ENCODE measurements around the gene SPINK6.

SPINK6 gene

GRCh38 chr5:148202531-148203203 is at the start of gene SPINK6:
TSS of gene SPINK6 (plus strand) at chr5:148203042. CDS start at chr5:148203097, 55 bp downstream.
- Histone ChIP-seq H3K9ac (ENCODE audit: low read length) (no peak within 1 kb of the TSS), H3K27ac (ENCODE audit: low read depth, low read length) (no peak within 1 kb of the TSS)

GRCh38 chr5:148156609-148157008 is 46.2 kb upstream of the SPINK6 start:
- no peaks in the 10 kb centered on the region for H3K9me3 ChIP-seq (ENCODE audit: control insufficient read depth, insufficient read depth, low read depth, low read length)
- H3K4me3 ChIP-seq (ENCODE audit: low read depth, low read length): no peak overlapping the region

More at GRCh38 chr5:148202531-148203203, at the start of gene SPINK6:
- Histone ChIP-seq H3K36me3 (ENCODE audit: control insufficient read depth, insufficient read depth, low read length) (no peaks in the 10 kb centered on the region), H3K4me1 (ENCODE audit: control insufficient read depth, insufficient read depth, low read length) (no peaks in the 10 kb centered on the region; the same call in 1 of the 2 replicates), H3K9me3 (ENCODE audit: control insufficient read depth, insufficient read depth, low read depth, low read length) (no peaks in the 10 kb centered on the region), H3K4me3 (ENCODE audit: low read depth, low read length) (no peak within 1 kb of the TSS), H3K27me3 (ENCODE audit: control insufficient read depth, insufficient read depth, low read length) (no peaks in the 10 kb centered on the region)

GRCh38 chr5:148162038-148162437 is 40.8 kb upstream of the SPINK6 start:
- no peak overlapping the region for H3K4me3 ChIP-seq (ENCODE audit: low read depth, low read length)
- no peaks in the 10 kb centered on the region for H3K4me1 ChIP-seq (ENCODE audit: control insufficient read depth, insufficient read depth, low read length)
- H3K27ac ChIP-seq (ENCODE audit: low read depth, low read length): no peak overlapping the region
- no peak overlapping the region for H3K9ac ChIP-seq (ENCODE audit: low read length)
- peaks cover 13% of the 10 kb centered on the region; the same call in 1 of the 2 replicates for H3K9me3 ChIP-seq (ENCODE audit: control insufficient read depth, insufficient read depth, low read depth, low read length)
- no peaks in the 10 kb centered on the region for H3K36me3 ChIP-seq (ENCODE audit: control insufficient read depth, insufficient read depth, low read length)
- no peaks in the 10 kb centered on the region for H3K27me3 ChIP-seq (ENCODE audit: control insufficient read depth, insufficient read depth, low read length)

More at GRCh38 chr5:148156609-148157008, 46.2 kb upstream of the SPINK6 start:
- Histone ChIP-seq H3K36me3 (ENCODE audit: control insufficient read depth, insufficient read depth, low read length) (no peaks in the 10 kb centered on the region), H3K27ac (ENCODE audit: low read depth, low read length) (no peak overlapping the region), H3K27me3 (ENCODE audit: control insufficient read depth, insufficient read depth, low read length) (no peaks in the 10 kb centered on the region), H3K9ac (ENCODE audit: low read length) (no peak overlapping the region), H3K4me1 (ENCODE audit: control insufficient read depth, insufficient read depth, low read length) (no peaks in the 10 kb centered on the region)

GRCh38 chr5:148163345-148163744 is 39.5 kb upstream of the SPINK6 start:
- H3K36me3 ChIP-seq (ENCODE audit: control insufficient read depth, insufficient read depth, low read length): no peaks in the 10 kb centered on the region
- H3K27ac ChIP-seq (ENCODE audit: low read depth, low read length): no peak overlapping the region
- H3K9ac ChIP-seq (ENCODE audit: low read length): no peak overlapping the region
- H3K9me3 ChIP-seq (ENCODE audit: control insufficient read depth, insufficient read depth, low read depth, low read length): peaks cover 13% of the 10 kb centered on the region; the same call in 1 of the 2 replicates
- H3K27me3 ChIP-seq (ENCODE audit: control insufficient read depth, insufficient read depth, low read length): no peaks in the 10 kb centered on the region
- H3K4me1 ChIP-seq (ENCODE audit: control insufficient read depth, insufficient read depth, low read length): no peaks in the 10 kb centered on the region
- H3K4me3 ChIP-seq (ENCODE audit: low read depth, low read length): no peak overlapping the region

- H3K27me3 ChIP-seq (ENCODE audit: control insufficient read depth, insufficient read depth, low read length): no peaks in the 10 kb centered on the region
- no peaks in the 10 kb centered on the region for H3K36me3 ChIP-seq (ENCODE audit: control insufficient read depth, insufficient read depth, low read length)
- H3K4me3 ChIP-seq (ENCODE audit: low read depth, low read length): no peak overlapping the region
- H3K9me3 ChIP-seq (ENCODE audit: control insufficient read depth, insufficient read depth, low read depth, low read length): peaks cover 13% of the 10 kb centered on the region; the same call in 1 of the 2 replicates
- no peaks in the 10 kb centered on the region for H3K4me1 ChIP-seq (ENCODE audit: control insufficient read depth, insufficient read depth, low read length)
- H3K27ac ChIP-seq (ENCODE audit: low read depth, low read length): no peak overlapping the region
- H3K9ac ChIP-seq (ENCODE audit: low read length): no peak overlapping the region
These were observed 36.1 kb upstream of the SPINK6 start for GRCh38 chr5:148166550-148167283.

GRCh38 chr5:148168246-148168645 is 34.6 kb upstream of the SPINK6 start, which contains the start of gene SPINK14:
TSS of gene SPINK14 (plus strand) at chr5:148168546. CDS start at chr5:148169733, 1,187 bp downstream.
- Histone ChIP-seq H3K9ac (ENCODE audit: low read length) (no peak within 1 kb of the TSS), H3K9me3 (ENCODE audit: control insufficient read depth, insufficient read depth, low read depth, low read length) (peaks cover 10% of the 10 kb centered on the region; the same call in 1 of the 2 replicates), H3K36me3 (ENCODE audit: control insufficient read depth, insufficient read depth, low read length) (no peaks in the 10 kb centered on the region), H3K4me3 (ENCODE audit: low read depth, low read length) (no peak within 1 kb of the TSS), H3K27me3 (ENCODE audit: control insufficient read depth, insufficient read depth, low read length) (no peaks in the 10 kb centered on the region), H3K4me1 (ENCODE audit: control insufficient read depth, insufficient read depth, low read length) (no peaks in the 10 kb centered on the region), H3K27ac (ENCODE audit: low read depth, low read length) (no peak within 1 kb of the TSS)

- H3K27me3 ChIP-seq (ENCODE audit: control insufficient read depth, insufficient read depth, low read length): no peaks in the 10 kb centered on the region
- no peak overlapping the region for H3K27ac ChIP-seq (ENCODE audit: low read depth, low read length)
- no peaks in the 10 kb centered on the region for H3K9me3 ChIP-seq (ENCODE audit: control insufficient read depth, insufficient read depth, low read depth, low read length)
- no peak overlapping the region for H3K4me3 ChIP-seq (ENCODE audit: low read depth, low read length)
- no peaks in the 10 kb centered on the region for H3K36me3 ChIP-seq (ENCODE audit: control insufficient read depth, insufficient read depth, low read length)
- no peak overlapping the region for H3K9ac ChIP-seq (ENCODE audit: low read length)
- no peaks in the 10 kb centered on the region for H3K4me1 ChIP-seq (ENCODE audit: control insufficient read depth, insufficient read depth, low read length)
These were observed 30.5 kb upstream of the SPINK6 start for GRCh38 chr5:148172377-148172776.

- Histone ChIP-seq H3K36me3 (ENCODE audit: control insufficient read depth, insufficient read depth, low read length) (no peaks in the 10 kb centered on the region), H3K27me3 (ENCODE audit: control insufficient read depth, insufficient read depth, low read length) (no peaks in the 10 kb centered on the region), H3K4me1 (ENCODE audit: control insufficient read depth, insufficient read depth, low read length) (no peaks in the 10 kb centered on the region), H3K27ac (ENCODE audit: low read depth, low read length) (no peak overlapping the region), H3K9me3 (ENCODE audit: control insufficient read depth, insufficient read depth, low read depth, low read length) (no peaks in the 10 kb centered on the region), H3K9ac (ENCODE audit: low read length) (no peak overlapping the region), H3K4me3 (ENCODE audit: low read depth, low read length) (no peak overlapping the region)
These were observed 26.4 kb upstream of the SPINK6 start for GRCh38 chr5:148176480-148176879.

- H3K27me3 ChIP-seq (ENCODE audit: control insufficient read depth, insufficient read depth, low read length): no peaks in the 10 kb centered on the region
- no peak overlapping the region for H3K9ac ChIP-seq (ENCODE audit: low read length)
- H3K27ac ChIP-seq (ENCODE audit: low read depth, low read length): no peak overlapping the region
- H3K36me3 ChIP-seq (ENCODE audit: control insufficient read depth, insufficient read depth, low read length): no peaks in the 10 kb centered on the region
- H3K4me1 ChIP-seq (ENCODE audit: control insufficient read depth, insufficient read depth, low read length): no peaks in the 10 kb centered on the region
- no peaks in the 10 kb centered on the region for H3K9me3 ChIP-seq (ENCODE audit: control insufficient read depth, insufficient read depth, low read depth, low read length)
- no peak overlapping the region for H3K4me3 ChIP-seq (ENCODE audit: low read depth, low read length)
These were observed 25.6 kb upstream of the SPINK6 start for GRCh38 chr5:148177207-148177606.

GRCh38 chr5:148179234-148179824 is 23.5 kb upstream of the SPINK6 start:
- Histone ChIP-seq H3K9ac (ENCODE audit: low read length) (no peak overlapping the region), H3K9me3 (ENCODE audit: control insufficient read depth, insufficient read depth, low read depth, low read length) (no peaks in the 10 kb centered on the region), H3K27ac (ENCODE audit: low read depth, low read length) (no peak overlapping the region), H3K4me1 (ENCODE audit: control insufficient read depth, insufficient read depth, low read length) (no peaks in the 10 kb centered on the region), H3K4me3 (ENCODE audit: low read depth, low read length) (no peak overlapping the region), H3K36me3 (ENCODE audit: control insufficient read depth, insufficient read depth, low read length) (no peaks in the 10 kb centered on the region), H3K27me3 (ENCODE audit: control insufficient read depth, insufficient read depth, low read length) (no peaks in the 10 kb centered on the region)
